ENCODE results near the gene COLQ.

The COLQ gene

GRCh38 chr3:15520804-15521572, 518 bp downstream of the COLQ start:
- no peak for DNase-seq (ENCODE audit: low read depth in 2 of 2)

- peak; percentile 16 for DNase-seq (ENCODE audit: low read depth in 2 of 2)
These were observed 1.3 kb downstream of the COLQ start for GRCh38 chr3:15520185-15520584.

- no peak for DNase-seq (ENCODE audit: low read depth in 2 of 2)
These were observed 2.4 kb downstream of the COLQ start for GRCh38 chr3:15519096-15519495.

- DNase-seq (ENCODE audit: low read depth in 2 of 2), result no peak
These were observed 6.7 kb downstream of the COLQ start for GRCh38 chr3:15514663-15515340.

GRCh38 chr3:15513810-15514662, 7.5 kb downstream of the COLQ start:
- DNase-seq (ENCODE audit: low read depth in 2 of 2), result no peak

GRCh38 chr3:15513116-15513515, 8.4 kb downstream of the COLQ start:
- DNase-seq (ENCODE audit: low read depth in 2 of 2), result no peak

- no peak for DNase-seq (ENCODE audit: low read depth in 2 of 2)
These were observed 9.3 kb downstream of the COLQ start for GRCh38 chr3:15512166-15512565.

- no peak for DNase-seq (ENCODE audit: low read depth in 2 of 2)
These were observed 10.3 kb downstream of the COLQ start for GRCh38 chr3:15511156-15511555.

- no peak for DNase-seq (ENCODE audit: low read depth in 2 of 2)
These were observed 11.0 kb downstream of the COLQ start for GRCh38 chr3:15510493-15510892.

GRCh38 chr3:15506571-15506970, 14.9 kb downstream of the COLQ start:
- DNase-seq (ENCODE audit: low read depth in 2 of 2), result no peak

GRCh38 chr3:15505479-15506165, 15.9 kb downstream of the COLQ start:
- no peak for DNase-seq (ENCODE audit: low read depth in 2 of 2)

GRCh38 chr3:15502616-15503015, 18.9 kb downstream of the COLQ start:
- no peak for DNase-seq (ENCODE audit: low read depth in 2 of 2)

GRCh38 chr3:15501126-15501525, 20.4 kb downstream of the COLQ start:
- no peak for DNase-seq (ENCODE audit: low read depth in 2 of 2)

GRCh38 chr3:15500107-15500724, 21.3 kb downstream of the COLQ start:
- peak in 1 of 2 donors; percentile 10 for DNase-seq (ENCODE audit: low read depth in 2 of 2)

- no peak for DNase-seq (ENCODE audit: low read depth in 2 of 2)
These were observed 22.0 kb downstream of the COLQ start for GRCh38 chr3:15499536-15499935.

GRCh38 chr3:15498431-15499214, 22.9 kb downstream of the COLQ start:
- DNase-seq (ENCODE audit: low read depth in 2 of 2), result no peak

GRCh38 chr3:15497964-15498363, 23.5 kb downstream of the COLQ start:
- no peak for DNase-seq (ENCODE audit: low read depth in 2 of 2)

- DNase-seq (ENCODE audit: low read depth in 2 of 2), result no peak
These were observed 25.2 kb downstream of the COLQ start for GRCh38 chr3:15496341-15496664.

- no peak for DNase-seq (ENCODE audit: low read depth in 2 of 2)
These were observed 25.8 kb downstream of the COLQ start for GRCh38 chr3:15495461-15496340.

- DNase-seq (ENCODE audit: low read depth in 2 of 2), result no peak
These were observed 28.1 kb downstream of the COLQ start for GRCh38 chr3:15493436-15493835.
